GM20431 (cell line): ENCODE data around the gene ENOX2.

Experiments used
- in situ Hi-C: fragments of 300-500 bp; cut with MseI, MboI; formaldehyde crosslinking; loops from one replicate; pipeline ENCODE4 v1.15.0; 2020; ENCODE audit warnings: low sequenced_read_pairs; ENCODE audit not compliant: unreplicated experiment

ENOX2 gene

GRCh38 chrX:130771648-130772047 is 131.4 kb downstream of the ENOX2 start:
- in situ Hi-C loops = no loop called here

- in situ Hi-C loops = no loop called here
These were observed 131.8 kb downstream of the ENOX2 start for GRCh38 chrX:130771230-130771629.

- in situ Hi-C loops = no loop called here
These were observed 132.4 kb downstream of the ENOX2 start for GRCh38 chrX:130770615-130771014.

- in situ Hi-C loops = no loop called here
These were observed 133.2 kb downstream of the ENOX2 start for GRCh38 chrX:130769835-130770234.

- in situ Hi-C loops = no loop called here
These were observed 144.9 kb downstream of the ENOX2 start for GRCh38 chrX:130758072-130758471.

- in situ Hi-C loops = no loop called here
These were observed 146.8 kb downstream of the ENOX2 start for GRCh38 chrX:130756233-130756632.

- in situ Hi-C loops = no loop called here
These were observed 148.7 kb downstream of the ENOX2 start for GRCh38 chrX:130754353-130754752.

GRCh38 chrX:130746709-130747342 is 156.2 kb downstream of the ENOX2 start:
- in situ Hi-C loops = no loop called here

GRCh38 chrX:130746077-130746476 is 156.9 kb downstream of the ENOX2 start:
- in situ Hi-C loops = no loop called here

- in situ Hi-C loops = no loop called here
These were observed 161.4 kb downstream of the ENOX2 start for GRCh38 chrX:130741584-130741983.

GRCh38 chrX:130741151-130741550 is 161.9 kb downstream of the ENOX2 start:
- in situ Hi-C loops = no loop called here

- in situ Hi-C loops = no loop called here
These were observed 164.3 kb downstream of the ENOX2 start for GRCh38 chrX:130738638-130739195.

GRCh38 chrX:130734713-130735112 is 168.3 kb downstream of the ENOX2 start:
- in situ Hi-C loops = no loop called here

GRCh38 chrX:130728208-130728607 is 174.8 kb downstream of the ENOX2 start:
- in situ Hi-C loops = no loop called here

GRCh38 chrX:130726661-130727060 is 176.3 kb downstream of the ENOX2 start:
- in situ Hi-C loops = no loop called here

GRCh38 chrX:130725519-130725918 is 177.5 kb downstream of the ENOX2 start:
- in situ Hi-C loops = no loop called here

GRCh38 chrX:130719413-130719812 is 183.6 kb downstream of the ENOX2 start:
- in situ Hi-C loops = no loop called here

GRCh38 chrX:130718137-130718536 is 184.9 kb downstream of the ENOX2 start:
- in situ Hi-C loops = no loop called here

GRCh38 chrX:130716781-130717413 is 186.1 kb downstream of the ENOX2 start:
- in situ Hi-C loops = no loop called here

GRCh38 chrX:130716346-130716745 is 186.7 kb downstream of the ENOX2 start:
- in situ Hi-C loops = no loop called here

GRCh38 chrX:130715299-130715698 is 187.7 kb downstream of the ENOX2 start:
- in situ Hi-C loops = no loop called here

GRCh38 chrX:130714665-130715064 is 188.3 kb downstream of the ENOX2 start:
- in situ Hi-C loops = no loop called here
